ENCODE data around the gene SLC39A6.
"Not testable (repeated sequence)": the region's sequence is repeated elsewhere in the genome, so short reads cannot be mapped to it uniquely, and the experiment has no call there.

SLC39A6 gene

DNA sequence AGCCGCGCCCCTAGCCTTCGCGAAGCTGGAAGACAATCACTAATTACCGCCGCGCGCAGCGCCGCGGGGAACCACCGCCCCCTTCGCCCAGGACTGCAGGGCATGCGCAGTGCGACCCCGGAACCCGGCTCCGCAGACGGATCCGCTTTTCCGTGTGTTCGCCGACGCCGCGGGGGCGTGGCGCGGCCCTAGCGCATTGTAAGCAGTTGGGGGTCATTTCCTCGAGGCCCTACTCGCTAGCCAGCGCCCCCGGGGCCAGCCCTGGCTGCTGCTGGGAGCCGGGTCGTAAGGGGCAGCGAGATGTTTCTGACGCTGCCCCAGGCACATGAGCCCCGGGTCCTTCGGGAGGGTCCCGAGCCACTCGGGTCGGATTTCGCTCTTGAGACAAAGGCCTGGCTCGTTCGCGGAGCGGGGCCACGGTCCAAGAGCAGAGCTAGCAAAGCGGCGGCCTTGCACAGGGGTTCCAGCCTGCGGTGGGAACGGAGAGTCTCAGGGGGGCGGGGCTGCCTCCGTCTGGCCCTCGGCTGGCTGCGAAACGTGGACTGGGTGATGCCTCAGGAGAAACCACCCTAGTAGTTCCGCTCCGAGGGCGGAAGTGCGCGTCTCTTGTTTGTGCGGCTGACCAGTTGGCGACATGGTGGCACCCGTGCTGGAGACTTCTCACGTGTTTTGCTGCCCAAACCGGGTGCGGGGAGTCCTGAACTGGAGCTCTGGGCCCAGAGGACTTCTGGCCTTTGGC lies at the start of gene SLC39A6, which contains the start of gene ELP2:
Gene SLC39A6 (minus strand): TSS at position 41 of the 739 bp plus-strand sequence. CDS start 2,333 bp downstream, outside the sequence.
Gene ELP2 (plus strand): TSS at position 600 of the 739 bp plus-strand sequence. CDS start 35 bp downstream, at position 635.
- peak; percentile 94 for DNase-seq (ENCODE audit: low spot score)

- no peak for DNase-seq (ENCODE audit: low spot score)
These were observed 48.8 kb upstream of the SLC39A6 start for GRCh38 chr18:36177913-36178312.

- DNase-seq (ENCODE audit: low spot score): no peak
These were observed 47.6 kb upstream of the SLC39A6 start for GRCh38 chr18:36176711-36177110.

- DNase-seq (ENCODE audit: low spot score): no peak
These were observed 47.0 kb upstream of the SLC39A6 start for GRCh38 chr18:36176177-36176584.

GRCh38 chr18:36175481-36175880 lies 46.3 kb upstream of the SLC39A6 start:
- DNase-seq (ENCODE audit: low spot score): no peak

DNA sequence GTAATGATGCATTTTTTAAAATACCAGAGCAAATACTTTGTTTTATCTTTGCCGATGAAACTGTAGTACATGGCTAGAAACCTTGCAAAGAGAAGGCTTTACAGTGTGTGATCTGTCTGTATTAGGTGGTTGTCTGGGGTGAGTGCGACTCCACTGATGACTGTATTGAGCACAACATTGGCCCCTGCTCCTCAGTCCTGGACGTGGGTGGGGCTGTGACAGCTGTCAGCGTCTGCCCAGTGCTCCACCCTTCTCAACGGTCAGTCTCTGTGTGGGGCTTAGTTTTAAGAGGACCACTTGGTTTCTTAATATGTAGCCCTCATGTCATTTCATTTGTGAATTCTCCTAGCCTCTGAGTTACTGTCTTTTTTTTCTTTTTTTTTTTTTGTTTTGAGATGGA lies 40.8 kb upstream of the SLC39A6 start:
- no peak for DNase-seq (ENCODE audit: low spot score)

GRCh38 chr18:36168296-36168695 lies 39.2 kb upstream of the SLC39A6 start:
- not testable (repeated sequence) for DNase-seq (ENCODE audit: low spot score)

DNA sequence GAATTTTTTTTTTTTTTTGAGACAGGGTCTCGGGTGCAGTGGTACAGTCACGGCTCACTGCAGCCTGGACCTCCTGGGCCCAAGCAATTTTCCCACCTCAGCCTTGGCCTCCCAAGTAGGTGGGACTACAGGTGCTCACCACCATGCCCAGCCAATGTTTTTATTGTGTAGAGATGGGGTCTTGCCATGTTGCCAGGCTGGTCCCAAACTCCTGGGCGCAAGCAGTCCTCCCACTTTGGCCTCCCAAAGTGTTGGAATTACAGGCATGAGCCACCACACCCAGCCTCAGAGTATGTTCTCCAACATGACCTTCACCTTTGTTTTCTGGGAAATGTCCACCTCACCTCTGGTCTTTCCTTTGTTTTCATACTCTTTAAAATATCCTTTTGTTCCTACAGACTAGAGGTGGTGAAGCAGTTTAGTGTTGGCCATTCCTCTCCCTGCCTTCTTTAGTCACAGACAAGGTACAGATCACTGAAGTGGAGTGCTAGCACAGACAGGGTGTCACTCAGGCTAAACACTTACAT lies 38.6 kb upstream of the SLC39A6 start:
- DNase-seq (ENCODE audit: low spot score): no peak

DNA sequence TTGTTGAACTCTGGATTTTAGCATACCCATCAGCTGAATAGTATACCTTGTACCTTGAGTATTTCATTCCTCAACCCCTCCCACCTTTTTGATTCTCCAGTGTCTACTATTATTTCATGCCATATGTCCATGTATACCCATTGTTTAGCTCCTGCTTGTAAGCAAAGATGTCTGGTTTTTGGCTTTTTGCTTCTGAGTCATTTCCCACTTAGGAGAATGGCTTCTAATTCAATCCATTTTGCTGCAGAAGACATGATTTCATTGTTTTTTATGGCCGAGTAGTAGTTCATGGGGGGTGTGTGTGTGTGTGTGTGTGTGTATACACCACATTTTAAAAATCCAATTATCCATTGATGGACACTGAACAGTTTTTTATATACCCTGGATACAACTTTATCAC lies 33.8 kb upstream of the SLC39A6 start:
- DNase-seq (ENCODE audit: low spot score): no peak

DNA sequence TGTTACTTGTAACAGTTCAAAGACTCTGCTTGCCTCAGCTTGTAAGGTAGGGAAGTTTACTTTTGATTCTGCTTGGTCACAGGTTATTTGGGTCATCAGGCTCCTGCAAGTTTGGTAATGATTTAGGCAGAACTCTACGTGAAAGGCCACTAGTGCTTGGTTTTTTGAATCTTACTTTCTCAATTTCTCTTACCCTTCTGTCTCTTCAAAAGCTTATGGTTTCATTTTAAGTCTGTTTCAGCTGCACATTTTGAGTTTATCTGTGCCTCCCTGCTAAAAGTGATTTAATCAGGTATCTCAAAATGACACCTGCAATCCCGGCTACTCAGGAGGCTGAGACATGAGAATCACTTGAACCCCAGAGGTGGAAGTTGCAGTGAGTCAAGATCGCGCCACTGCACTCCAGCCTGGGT lies 31.8 kb upstream of the SLC39A6 start:
- no peak for DNase-seq (ENCODE audit: low spot score)

DNA sequence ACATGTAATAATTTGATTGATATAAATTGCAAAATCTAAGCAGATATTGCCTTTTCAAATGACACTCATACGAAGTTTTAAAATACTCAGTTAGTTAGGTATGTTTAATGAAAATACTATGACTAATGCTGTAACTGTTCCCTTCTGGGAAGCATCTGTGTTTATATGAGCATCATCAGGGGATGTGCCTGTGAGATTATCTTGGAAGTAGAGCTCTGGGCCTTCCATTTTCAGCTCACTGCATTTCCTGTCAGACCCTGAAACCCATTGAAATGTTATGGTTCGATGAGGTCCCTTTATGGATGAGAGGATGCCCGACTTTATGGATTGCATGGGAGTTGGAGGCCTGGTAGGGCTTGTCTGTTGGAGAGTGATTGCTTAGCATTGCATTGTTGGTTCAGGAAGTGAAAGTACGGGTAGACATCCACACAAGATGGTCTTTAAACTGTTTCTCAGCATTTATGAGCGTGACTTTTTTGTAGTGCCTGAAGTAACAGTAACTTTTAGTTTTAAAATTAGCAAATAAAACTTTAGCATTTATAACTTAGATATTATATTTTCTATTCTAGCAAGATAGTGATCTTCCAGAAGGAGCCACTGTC lies 29.2 kb upstream of the SLC39A6 start:
- no peak for DNase-seq (ENCODE audit: low spot score)

DNA sequence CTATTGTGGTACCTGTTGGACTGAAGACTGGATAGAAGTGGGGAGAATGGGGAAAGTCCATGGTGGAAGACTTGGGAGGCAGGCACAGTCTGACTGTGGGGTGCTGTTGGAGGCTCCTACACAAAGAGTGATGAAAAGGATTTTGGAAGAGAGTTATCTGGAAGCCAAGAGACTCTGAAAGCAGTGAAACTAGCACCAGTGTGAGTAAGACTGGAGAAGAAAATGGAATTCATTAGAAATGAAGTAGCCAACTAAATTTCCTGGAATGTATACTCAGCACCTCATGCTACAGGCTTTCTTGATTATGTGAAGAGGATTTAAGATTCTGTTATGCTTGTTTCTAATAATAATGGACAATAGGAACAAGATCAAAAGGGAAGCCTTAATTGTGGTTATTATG lies 28.3 kb upstream of the SLC39A6 start:
- no peak for DNase-seq (ENCODE audit: low spot score)

DNA sequence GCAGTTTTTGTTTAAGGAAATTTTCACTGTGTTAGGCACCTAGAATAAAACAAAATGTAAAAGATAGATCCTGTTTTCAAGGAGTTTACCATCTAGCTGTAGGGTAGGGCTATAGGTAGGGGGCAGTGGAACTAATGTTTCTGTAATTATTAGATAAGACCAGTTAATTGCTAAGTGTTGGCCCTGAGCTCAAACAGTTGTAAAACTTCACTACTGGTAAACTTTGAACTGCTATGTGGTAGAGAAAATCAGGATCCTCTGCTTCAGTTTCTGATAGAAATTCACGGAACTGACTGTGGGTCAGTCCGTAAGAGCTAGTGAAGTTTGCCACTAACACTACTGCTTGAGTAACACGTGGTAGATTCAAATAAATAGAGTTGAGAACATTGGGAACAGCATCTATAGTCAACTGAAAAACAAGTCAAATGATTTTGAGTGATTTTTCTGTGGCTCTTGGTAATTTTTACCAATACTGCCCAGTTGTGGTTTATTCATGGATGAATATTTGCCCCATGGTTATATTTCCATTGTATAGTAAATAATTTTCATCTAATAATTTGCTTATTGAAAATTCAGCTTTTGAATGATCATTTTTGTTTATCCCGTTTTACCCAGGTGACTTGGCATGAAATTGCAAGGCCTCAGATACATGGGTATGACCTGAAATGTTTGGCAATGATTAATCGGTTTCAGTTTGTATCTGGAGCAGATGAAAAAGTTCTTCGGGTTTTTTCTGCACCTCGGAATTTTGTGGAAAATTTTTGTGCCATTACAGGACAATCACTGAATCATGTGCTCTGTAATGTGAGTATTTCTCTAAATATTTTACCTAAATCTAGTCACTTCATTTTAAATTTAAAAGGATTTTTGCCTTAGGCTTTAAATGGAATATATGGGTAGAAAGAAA lies 27.0 kb upstream of the SLC39A6 start:
- DNase-seq (ENCODE audit: low spot score): no peak

DNA sequence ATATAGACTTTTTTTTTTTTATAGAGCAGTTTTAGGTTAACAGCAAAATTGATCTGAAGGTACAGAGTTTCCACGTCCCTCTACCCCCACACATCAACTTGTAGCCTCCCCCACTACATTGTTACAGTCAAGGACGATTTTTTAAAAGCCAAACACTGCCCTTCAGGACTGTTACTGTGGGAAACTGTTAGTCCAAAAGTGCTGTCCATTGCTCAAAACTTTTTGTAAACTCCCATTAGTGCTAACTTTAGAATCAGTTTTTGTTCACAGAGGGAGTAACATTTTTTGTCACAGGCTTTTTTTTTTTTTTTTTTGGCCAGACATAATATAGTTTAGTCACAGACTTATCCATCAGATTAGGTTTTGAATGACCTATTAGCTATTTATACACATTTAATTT lies 24.6 kb upstream of the SLC39A6 start:
- no peak for DNase-seq (ENCODE audit: low spot score)

DNA sequence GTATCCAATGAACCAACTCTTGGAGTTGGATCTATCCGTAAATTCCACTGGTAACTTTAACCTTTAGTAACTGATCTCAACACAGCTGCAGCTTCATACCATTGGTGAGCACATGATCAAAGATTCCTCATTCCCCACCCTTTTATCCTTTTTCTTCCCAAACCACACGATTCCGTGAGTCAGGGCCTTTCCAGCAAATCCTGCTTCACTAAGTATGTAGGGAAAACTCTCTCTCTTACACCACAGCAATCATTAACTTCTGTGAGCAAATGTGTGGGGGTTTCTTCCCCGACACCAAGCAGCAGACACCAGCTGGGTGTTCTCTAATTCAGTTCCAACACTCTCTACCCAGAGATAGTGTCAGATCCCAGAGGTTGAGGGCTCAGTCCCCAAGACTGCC lies 24.1 kb upstream of the SLC39A6 start:
- no peak for DNase-seq (ENCODE audit: low spot score)

DNA sequence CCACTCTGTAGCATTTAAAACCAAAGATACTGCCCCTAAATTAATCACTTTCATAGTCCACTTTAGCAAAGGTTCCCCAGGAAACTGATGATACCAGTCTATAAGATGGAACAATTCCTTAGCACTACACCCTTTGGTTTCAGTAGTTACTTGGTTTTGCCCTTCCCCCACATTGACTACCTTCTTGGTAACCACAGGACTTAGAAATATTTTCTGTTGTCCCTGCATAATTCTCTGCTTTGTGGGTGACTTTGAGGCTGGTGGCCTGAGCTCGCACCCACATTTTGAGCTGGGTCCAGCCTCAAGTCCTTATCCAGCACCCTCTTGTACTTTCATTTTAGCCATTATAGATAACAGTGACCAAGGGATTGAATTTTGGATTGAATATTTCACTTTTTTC lies 23.6 kb upstream of the SLC39A6 start:
- no peak for DNase-seq (ENCODE audit: low spot score)

DNA sequence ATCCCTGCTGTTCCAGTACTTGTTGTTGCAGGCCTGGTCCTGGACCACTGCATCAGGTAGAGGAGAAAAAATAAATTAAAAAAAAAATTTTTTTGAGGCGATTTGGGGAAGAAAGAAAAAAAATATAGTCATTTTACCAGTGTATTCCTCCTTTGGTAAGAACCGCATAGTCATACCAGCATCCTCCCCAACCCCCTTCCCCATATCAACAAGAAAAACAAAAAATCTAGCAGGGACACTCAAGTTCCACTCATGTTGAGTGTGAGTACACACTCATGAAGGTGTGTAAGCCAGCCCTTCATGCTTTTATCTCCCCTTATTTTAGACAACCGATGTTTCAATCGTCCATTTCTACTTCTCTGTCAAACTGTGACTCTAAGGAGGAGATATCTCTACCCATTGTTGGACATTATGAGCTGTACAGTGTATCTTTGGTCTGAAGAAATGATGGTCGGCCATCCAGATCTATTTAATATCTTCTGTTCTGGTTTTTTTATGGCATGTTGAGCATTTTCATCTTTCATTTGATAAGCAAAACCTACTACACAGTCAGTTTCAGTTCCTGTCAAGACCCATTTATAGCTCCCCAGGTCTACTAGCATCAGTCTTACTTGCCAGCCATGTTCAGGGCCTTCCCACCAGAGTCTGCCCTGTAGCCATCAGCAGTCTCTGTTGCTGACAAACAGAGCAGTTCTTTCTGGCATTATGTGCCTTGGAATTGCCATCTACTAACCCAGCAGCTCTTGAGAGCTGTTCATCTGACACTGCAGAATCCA lies 20.6 kb upstream of the SLC39A6 start:
- DNase-seq (ENCODE audit: low spot score): no peak

GRCh38 chr18:36143391-36143790 lies 14.3 kb upstream of the SLC39A6 start:
- no peak for DNase-seq (ENCODE audit: low spot score)

DNA sequence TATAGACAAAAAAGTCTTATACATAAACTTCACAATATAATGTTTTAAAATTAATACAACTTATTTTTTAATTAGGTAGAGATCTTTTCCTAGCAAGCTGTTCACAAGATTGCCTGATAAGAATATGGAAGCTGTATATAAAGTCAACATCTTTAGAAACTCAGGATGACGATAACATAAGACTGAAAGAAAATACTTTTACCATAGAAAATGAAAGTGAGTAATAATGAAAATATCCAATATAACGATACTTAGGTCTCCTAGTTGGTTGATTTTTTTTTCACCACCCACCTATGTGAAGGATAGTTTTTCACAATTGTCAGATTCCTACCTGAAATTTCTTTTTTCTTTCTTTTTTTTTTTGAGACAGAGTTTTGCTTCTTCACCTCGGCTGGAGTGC lies 13.6 kb upstream of the SLC39A6 start:
- DNase-seq (ENCODE audit: low spot score): no peak

- no peak for DNase-seq (ENCODE audit: low spot score)
These were observed 12.4 kb upstream of the SLC39A6 start for GRCh38 chr18:36141576-36141975.

DNA sequence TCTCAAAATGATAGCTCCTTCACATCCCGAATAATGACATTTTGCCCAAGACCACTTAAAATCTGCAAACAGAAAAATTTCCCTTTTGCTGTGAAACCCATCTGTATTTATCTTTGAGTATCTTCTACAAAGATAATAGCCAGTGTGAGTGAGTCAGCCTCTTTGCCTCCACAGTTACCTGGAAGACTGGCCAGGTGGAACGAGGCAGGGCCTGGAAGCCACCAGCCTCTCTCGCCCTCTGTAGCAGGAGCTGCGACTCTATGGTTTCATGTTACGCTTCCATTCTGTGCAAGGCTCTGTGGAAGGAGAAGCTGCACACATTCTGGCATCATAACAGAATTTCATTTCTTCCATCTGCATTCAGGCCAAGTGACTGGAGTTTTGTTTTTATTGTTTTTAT lies 10.1 kb upstream of the SLC39A6 start:
- DNase-seq (ENCODE audit: low spot score): no peak

- DNase-seq (ENCODE audit: low spot score): no peak
These were observed 6.1 kb upstream of the SLC39A6 start for GRCh38 chr18:36135264-36135663.

Data from hematopoietic multipotent progenitor cell treated with erythropoietin and hydrocortisone succinate and interleukin-3 and kit ligand, for 15 days (in vitro differentiated cells).